HG03432 (cell line): Measurements from ENCODE around the gene RAB26.

Source experiments
- ATAC-seq: cut with Tn5 transposase; IDR thresholded peaks from one replicate; pipeline ENCODE4 v1.9.1; 2021; ENCODE audit warnings: mild to moderate bottlenecking, moderate library complexity; ENCODE audit not compliant: unreplicated experiment

Gene RAB26

DNA sequence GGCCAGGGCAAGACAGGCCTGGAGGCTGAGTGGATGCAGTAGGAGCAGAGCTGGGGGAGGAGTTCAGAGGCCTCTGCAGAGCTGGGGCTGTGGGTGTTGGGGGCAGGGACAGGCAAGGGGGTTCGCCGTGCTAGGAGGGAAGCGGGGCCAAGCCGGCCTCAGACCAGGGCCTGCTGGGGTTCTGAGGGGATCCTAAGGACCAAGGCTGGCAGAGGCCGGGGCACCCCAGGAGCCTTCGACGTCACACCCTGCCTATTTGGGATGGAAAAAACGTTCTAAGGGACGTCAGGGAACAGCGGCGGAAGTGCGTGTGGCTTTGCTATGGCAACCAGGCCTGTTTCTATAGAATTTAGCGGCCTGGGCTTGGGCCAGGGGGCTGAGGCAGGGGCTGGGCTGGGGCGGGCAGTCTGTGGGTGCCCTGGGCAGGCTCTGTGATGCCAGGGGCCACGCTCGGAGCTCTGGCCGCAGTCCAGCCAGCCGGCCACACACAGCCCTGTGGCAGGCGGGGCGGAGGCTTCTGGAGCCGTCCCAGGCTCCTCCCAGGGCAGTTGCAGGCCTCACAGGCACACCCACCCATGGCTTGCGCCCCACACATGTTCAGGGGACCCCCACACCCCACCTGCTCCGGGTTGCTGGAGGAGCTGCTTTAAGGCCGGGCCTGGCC is 10.9 kb downstream of the RAB26 start:
- no peak for ATAC-seq

GRCh38 chr16:2160915-2161551 is 12.6 kb downstream of the RAB26 start:
- no peak for ATAC-seq

DNA sequence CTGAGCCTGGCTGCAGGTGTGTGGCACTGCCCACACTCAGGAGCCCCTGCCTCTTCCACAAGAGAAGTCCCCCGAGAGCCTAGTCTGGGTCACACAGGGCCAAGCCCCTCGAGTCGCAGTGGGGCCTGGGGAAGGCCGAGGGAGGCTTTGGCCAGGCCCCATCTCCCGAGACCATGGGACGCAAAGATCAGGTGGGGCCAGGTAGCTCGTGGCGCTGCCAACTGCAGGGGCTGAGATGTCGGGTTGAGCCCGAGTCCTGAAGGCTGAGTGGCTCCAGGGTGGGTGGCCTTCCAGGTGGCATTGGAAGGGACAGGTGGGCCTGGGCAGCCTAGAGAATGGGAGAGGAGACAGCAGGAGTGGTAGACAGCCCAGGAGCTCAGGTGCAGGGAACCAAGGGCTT is 13.5 kb downstream of the RAB26 start:
- no peak for ATAC-seq

- no peak for ATAC-seq
Observed at GRCh38 chr16:2162676-2163118, 14.3 kb downstream of the RAB26 start.

DNA sequence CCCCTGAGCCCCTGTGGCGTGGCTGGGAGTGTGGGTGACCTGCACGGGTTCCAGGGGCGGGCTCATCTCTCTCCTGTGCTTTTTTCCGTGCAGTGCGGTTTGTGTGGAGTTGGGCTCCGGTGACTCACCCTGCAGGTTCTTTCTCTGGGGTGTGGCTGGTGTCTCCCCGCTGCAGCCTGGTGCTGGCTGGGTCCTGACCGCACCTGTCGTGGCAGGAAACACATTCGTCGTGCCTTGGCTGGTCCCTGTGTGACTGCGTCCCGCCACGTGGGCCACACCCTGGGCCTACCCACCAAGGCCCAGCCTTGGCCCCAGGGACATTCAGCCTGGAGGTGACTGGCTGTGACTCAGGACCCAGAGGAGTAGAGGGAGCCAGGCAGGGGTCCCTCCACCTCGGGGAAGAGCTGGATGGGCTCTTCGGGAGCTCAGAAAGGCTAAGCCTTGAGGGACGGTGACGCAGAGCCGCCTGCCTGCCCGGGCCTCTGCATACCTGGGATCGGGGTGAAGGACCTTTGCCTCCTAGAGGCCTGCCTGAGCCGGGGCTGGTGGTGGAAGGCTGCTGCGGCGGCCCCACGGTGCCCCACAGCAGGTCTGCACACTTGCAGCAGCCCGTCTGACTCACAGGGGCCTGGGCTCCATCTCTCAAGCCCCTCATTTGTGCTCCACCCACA is 14.9 kb downstream of the RAB26 start:
- no peak for ATAC-seq

DNA sequence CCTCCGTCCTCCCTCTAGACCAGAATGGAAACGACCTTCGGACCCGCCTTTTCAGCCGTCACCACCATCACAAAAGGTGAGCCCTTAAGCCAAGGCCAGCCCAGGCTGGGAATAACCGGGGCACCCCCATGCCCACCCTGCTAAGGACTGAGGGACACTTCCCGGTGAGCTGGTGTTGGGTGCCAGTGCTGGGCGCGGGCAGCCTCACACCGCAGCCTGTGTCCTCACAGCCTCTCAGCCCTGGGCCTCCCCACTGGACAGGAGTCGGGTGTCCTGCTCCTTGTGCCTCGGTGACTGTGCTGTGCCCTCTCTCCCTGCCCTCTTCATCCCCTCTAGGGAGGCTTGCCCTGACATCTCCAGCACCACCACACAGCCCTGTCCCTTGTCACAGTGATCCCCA is 17.4 kb downstream of the RAB26 start:
- ATAC-seq, result no peak

- ATAC-seq, result no peak
Observed at GRCh38 chr16:2166263-2167067, 18.0 kb downstream of the RAB26 start.

DNA sequence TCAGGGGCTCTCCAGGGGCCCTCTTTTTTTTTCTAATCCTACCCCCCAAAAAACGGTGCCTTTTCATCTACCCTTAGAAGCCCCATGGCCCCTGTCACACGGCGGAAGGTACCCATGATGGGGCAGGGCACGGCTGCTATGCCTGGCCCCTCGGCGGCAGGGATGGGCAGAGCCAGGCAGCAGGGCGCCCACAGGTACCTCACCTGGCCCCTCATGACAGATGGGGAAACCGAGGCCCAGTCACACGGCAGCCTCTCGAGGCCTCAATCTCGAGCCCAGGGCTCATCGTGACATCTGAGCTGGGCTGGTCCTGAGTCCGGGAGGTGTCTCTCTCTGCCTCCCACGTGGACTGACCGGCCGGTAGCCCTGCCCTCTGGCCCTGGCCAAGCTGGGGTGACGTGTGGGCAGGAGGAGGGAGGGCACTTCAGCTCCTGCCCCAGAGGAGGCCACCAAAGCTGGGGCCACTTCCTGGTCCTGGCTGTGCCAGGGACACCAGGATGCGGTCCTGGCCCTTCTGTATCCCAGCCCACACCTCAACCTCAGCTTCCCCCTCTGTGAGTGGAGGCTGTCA is 18.7 kb downstream of the RAB26 start:
- no peak for ATAC-seq

DNA sequence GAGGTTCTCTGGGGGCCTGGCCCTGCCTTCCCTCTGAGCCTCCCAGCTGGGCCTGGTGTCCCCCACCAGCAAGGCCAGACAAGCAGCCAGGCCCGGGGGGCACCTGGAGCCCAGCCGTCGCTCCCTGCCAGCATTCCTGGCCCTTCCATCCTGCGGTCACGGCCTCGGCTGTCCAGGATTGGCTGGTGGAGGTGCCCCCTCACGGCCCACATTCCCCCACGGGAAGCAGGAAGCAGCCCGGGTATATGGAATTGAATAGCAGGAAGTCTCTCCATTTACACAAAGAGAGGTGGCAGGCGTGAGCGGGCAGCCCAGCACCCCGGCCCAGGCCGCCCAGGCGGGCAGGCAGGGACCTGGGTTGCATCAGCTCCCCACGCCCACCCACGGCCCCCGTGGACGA is 21.7 kb downstream of the RAB26 start:
- no peak for ATAC-seq

- ATAC-seq, result no peak
Observed at GRCh38 chr16:2170587-2171435, 22.4 kb downstream of the RAB26 start.

DNA sequence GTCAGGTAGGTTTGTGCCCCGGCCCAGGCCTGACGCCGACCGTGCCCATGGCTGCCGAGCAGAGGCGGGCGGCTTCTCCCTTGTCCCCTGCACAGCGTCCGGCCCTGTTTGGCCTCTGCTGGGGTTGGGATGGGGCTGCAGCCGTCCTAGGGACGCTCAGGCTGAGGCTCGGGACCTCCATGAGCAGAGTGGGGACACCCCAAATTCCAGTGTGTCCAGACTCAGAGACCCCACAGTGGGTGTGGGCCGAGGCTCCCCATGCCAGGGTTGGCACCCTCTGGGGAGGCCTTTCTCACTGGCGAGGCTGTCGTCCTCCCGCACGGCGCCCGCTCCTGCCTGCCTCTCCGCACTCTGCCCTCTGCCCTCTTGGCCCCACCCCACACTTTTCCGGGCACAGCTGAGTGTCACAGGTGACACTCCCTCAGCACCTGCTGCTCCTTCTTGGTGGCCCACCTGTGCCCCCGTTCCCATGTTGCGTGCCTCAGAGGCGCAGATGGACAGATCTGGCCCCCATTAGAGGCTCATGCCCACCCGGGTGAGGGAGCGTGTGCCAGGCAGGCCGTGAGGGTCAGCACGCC is 23.3 kb downstream of the RAB26 start:
- ATAC-seq, result no peak

GRCh38 chr16:2172688-2173335 is 24.4 kb downstream of the RAB26 start:
- ATAC-seq, result no peak

DNA sequence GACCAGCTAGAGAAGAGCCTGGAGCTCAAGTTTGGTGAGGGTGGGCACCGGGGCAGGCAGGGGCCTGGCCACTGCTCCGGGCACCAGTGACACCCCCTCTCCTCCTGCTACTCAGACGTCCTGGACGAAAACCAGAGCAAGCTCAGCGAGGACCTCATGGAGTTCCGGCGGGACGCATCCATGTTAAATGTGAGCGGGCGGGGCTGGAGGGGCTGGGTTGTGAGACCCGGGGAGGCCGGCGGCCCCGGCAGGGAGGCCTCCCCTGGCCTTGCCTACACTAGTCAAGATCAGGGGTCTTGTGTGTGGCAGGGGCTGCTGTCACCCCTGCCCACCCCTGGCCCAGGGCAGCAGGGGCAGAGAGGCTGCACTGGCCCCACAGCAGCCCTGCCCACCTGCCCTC is 24.9 kb downstream of the RAB26 start:
- ATAC-seq, result no peak

DNA sequence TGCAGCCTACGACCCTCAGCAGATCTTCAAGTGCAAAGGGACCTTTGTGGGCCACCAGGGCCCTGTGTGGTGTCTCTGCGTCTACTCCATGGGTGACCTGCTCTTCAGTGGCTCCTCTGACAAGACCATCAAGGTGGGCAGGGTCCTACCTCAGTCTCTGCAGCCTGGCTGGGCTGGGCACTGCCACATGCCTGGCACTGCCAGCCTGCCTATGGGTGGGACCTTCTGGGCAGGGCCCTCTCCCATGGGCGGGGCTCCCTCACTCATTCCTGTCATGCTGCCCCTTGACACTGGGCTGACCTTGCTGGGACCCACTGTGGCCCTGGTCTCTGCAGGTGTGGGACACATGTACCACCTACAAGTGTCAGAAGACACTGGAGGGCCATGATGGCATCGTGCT is 25.5 kb downstream of the RAB26 start:
- ATAC-seq, result no peak

DNA sequence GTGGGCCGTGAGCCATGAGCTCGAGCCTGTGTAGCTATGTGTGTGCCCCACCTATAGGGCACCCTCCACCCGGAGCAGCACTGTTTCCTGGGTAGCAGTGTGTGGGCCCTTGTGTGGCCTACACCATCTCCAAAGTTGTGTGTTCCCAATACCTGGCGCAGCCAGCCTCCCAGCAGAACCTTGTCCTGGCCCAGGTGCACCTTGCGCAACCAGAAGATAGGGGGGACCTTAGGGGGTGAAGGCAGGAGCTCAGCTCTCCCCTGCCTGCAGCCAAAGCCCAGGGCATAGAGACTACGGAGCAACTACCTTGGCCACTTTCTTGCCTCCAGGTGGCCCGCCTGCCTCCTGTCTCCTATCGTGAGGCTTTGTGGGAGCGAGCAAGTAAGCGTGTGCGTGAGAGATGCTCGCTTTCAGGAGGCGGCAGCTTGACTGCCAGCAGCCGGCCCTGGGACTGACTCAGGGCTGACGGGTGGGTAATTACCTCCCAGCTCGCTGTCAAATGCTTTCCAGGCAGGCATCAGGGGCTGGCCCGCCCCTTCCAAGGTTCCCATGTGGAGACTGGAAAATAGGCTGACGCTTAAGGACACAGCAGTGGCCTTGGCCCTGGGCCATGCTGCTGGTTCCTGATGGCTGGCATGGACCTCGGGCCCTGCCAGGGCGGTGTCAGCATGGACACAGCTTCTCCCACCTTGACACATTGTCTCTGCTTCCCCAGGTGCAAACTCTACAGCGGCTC is 26.1 kb downstream of the RAB26 start:
- no peak for ATAC-seq

DNA sequence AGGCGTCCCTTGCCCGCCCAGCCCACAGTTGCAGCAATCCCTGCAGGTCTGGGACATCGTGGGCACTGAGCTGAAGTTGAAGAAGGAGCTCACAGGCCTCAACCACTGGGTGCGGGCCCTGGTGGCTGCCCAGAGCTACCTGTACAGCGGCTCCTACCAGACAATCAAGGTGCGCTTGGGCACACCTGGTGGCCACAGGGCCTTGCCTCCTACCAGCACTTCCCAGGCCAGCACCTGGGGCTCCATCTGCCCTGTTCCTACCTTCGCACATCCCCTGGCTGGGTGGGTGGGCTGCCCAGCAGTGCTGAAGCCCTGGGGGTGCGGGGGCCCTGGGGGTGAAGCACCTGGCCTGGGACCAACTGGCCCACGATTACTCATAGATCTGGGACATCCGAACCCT is 27.0 kb downstream of the RAB26 start:
- no peak for ATAC-seq

DNA sequence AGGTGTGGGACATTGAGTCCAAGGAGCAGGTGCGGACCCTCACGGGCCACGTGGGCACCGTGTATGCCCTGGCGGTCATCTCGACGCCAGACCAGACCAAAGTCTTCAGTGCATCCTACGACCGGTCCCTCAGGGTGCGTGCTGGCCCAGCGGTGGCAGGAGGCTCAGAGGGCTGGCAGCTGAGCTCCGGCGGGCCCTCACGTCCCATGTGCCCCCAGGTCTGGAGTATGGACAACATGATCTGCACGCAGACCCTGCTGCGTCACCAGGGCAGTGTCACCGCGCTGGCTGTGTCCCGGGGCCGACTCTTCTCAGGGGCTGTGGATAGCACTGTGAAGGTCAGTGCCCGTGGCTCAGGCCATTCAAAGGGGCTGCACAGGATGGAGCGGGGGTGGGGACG is 27.6 kb downstream of the RAB26 start:
- ATAC-seq, result no peak

- no peak for ATAC-seq
Observed at GRCh38 chr16:2177101-2177500, 28.7 kb downstream of the RAB26 start.

DNA sequence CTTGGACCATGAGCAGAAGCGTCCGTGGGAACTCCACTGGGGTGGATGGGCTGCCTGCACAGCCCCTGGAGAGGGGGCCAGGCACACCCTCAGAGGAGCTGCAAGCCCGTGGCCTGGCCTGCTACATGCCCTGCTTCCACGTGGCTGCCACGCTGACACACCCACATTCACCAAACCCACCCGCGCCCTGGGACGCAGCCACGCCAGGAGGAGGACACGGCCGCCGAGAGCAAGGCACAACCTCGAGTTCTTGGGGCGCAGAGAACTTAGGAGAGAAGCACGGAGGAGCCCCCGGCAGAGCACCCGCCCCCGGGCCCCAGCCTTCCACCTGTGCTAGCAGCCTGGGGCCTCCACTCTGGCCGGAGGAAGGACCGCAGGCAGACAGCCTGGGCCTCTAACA is 29.1 kb downstream of the RAB26 start:
- no peak for ATAC-seq
